ENCODE results near the gene SMPD3.
"Not testable (repeated sequence)": the region's sequence is repeated elsewhere in the genome, so short reads cannot be mapped to it uniquely, and the experiment has no call there.

The SMPD3 gene
- total RNA-seq = 2.8 to 7.1 reads per million in 2 donors

- DNase-seq = peak; percentile 95 to 99 (median 97)
These were observed at the start of gene SMPD3 for GRCh38 chr16:68448360-68448970. Gene SMPD3, minus strand, starts transcription at chr16:68448508. Its CDS starts 76,327 bp downstream, at chr16:68372181.

GRCh38 chr16:68496689-68497088 is 48.4 kb upstream of the SMPD3 start:
- DNase-seq = no peak

- DNase-seq = not testable (repeated sequence)
These were observed 46.0 kb upstream of the SMPD3 start for GRCh38 chr16:68494261-68494660.

GRCh38 chr16:68493412-68494070 is 45.2 kb upstream of the SMPD3 start:
- no peak for DNase-seq

- DNase-seq = no peak
These were observed 44.5 kb upstream of the SMPD3 start for GRCh38 chr16:68492543-68493411.

- DNase-seq = no peak
These were observed 43.8 kb upstream of the SMPD3 start for GRCh38 chr16:68492151-68492542.

GRCh38 chr16:68491576-68491950 is 43.3 kb upstream of the SMPD3 start:
- DNase-seq = no peak

GRCh38 chr16:68490829-68491575 is 42.7 kb upstream of the SMPD3 start:
- DNase-seq = no peak

- no peak for DNase-seq
These were observed 42.0 kb upstream of the SMPD3 start for GRCh38 chr16:68490358-68490757.

GRCh38 chr16:68488554-68488953 is 40.2 kb upstream of the SMPD3 start:
- DNase-seq = no peak

- DNase-seq = no peak
These were observed 39.4 kb upstream of the SMPD3 start for GRCh38 chr16:68487669-68488068.

- no peak for DNase-seq
These were observed 38.9 kb upstream of the SMPD3 start for GRCh38 chr16:68487203-68487514.

GRCh38 chr16:68486502-68487202 is 38.3 kb upstream of the SMPD3 start:
- no peak for DNase-seq

GRCh38 chr16:68481636-68482035 is 33.3 kb upstream of the SMPD3 start:
- no peak for DNase-seq

GRCh38 chr16:68480084-68480995 is 32.0 kb upstream of the SMPD3 start:
- no peak for DNase-seq

- DNase-seq = no peak
These were observed 31.0 kb upstream of the SMPD3 start for GRCh38 chr16:68479271-68479670.

- DNase-seq = no peak
These were observed 30.4 kb upstream of the SMPD3 start for GRCh38 chr16:68478526-68479250.

- DNase-seq = no peak
These were observed 26.8 kb upstream of the SMPD3 start for GRCh38 chr16:68475071-68475470.

- DNase-seq = no peak
These were observed 25.2 kb upstream of the SMPD3 start for GRCh38 chr16:68473358-68474070.

- DNase-seq = no peak
These were observed 24.3 kb upstream of the SMPD3 start for GRCh38 chr16:68472581-68472980.

All from T-helper 2 cell (primary cell).